ENCODE data around the gene ANKS3.

- TF ChIP-seq JUN (IDR thresholded peaks at IDR 0.05; ENCODE audit: borderline replicate concordance, insufficient read depth, insufficient read length, low read depth) = no peak
- TF ChIP-seq, protein P1, sequence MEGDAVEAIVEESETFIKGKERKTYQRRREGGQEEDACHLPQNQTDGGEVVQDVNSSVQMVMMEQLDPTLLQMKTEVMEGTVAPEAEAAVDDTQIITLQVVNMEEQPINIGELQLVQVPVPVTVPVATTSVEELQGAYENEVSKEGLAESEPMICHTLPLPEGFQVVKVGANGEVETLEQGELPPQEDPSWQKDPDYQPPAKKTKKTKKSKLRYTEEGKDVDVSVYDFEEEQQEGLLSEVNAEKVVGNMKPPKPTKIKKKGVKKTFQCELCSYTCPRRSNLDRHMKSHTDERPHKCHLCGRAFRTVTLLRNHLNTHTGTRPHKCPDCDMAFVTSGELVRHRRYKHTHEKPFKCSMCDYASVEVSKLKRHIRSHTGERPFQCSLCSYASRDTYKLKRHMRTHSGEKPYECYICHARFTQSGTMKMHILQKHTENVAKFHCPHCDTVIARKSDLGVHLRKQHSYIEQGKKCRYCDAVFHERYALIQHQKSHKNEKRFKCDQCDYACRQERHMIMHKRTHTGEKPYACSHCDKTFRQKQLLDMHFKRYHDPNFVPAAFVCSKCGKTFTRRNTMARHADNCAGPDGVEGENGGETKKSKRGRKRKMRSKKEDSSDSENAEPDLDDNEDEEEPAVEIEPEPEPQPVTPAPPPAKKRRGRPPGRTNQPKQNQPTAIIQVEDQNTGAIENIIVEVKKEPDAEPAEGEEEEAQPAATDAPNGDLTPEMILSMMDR (IDR thresholded peaks at IDR 0.05; ENCODE audit: extremely low read depth in 1 of 2, insufficient read depth in 1 of 2, low read depth in 1 of 2, low read length in 2 of 2) = no peak
Measured at GRCh38 chr16:4783251-4783950, 49.3 kb upstream of the ANKS3 start.
